Right atrium auricular region (tissue), 2 donors: Measurements from ENCODE around the gene SLC5A7. TPM values are rescaled to one million over a fixed set of nuclear protein-coding genes. Genes with fewer than 3 reads are reported as not detected.

Source experiments
- DNase-seq: peaks from one replicate; pipeline ENCODE4 v3.0.0-alpha.2; 2019; ENCODE audit warnings: low spot score
- H3K27ac ChIP-seq, 2 donors: fragments of 200-600 bp; sonication (generic); 1 replicate in 1 of 2; 2 replicates in 1 of 2; pipeline ENCODE4 v1.5.1; 2016 to 2019
- H3K27me3 ChIP-seq, 2 donors: fragments of 200-600 bp; sonication (generic); one replicate each; pipeline versions ENCODE4 v1.5.1 to v1.6.0; 2017 to 2019
- H3K36me3 ChIP-seq: fragments of 200-600 bp; sonication (generic); one replicate; pipeline ENCODE4 v1.5.1; 2016
- H3K4me1 ChIP-seq, 2 donors: fragments of 200-600 bp; sonication (generic); one replicate each; pipeline versions ENCODE4 v1.5.1 to v1.6.0; 2017 to 2019
- H3K4me3 ChIP-seq, 2 donors: fragments of 200-600 bp; sonication (generic); 1 replicate in 1 of 2; 2 replicates in 1 of 2; pipeline ENCODE4 v1.5.1; 2017 to 2019; ENCODE audit warnings: mild to moderate bottlenecking in 1 of 2, moderate library complexity in 1 of 2
- H3K9me3 ChIP-seq, 2 donors: fragments of 200-600 bp; sonication (generic); one replicate each; pipeline ENCODE4 v1.5.1; 2019
- CTCF ChIP-seq, 2 donors: fragments of 200-600 bp; sonication (generic); IDR thresholded peaks; one replicate each; pipeline ENCODE4 v1.5.1; 2019; ENCODE audit warnings: antibody characterized with exemption in 2 of 2
- total RNA-seq, 2 donors: library from RNA; depleted of rRNA; stranded (reverse); fragments of >200 nt; gene quantifications; one replicate each; pipeline ENCODE4 v1.1.0, GENCODE V29; 2016

Gene SLC5A7
- total RNA-seq, 2 donors from 2014 or later: not detected

GRCh38 chr2:107989445-107989844, 3.1 kb downstream of the SLC5A7 start:
- Histone ChIP-seq H3K27ac (no peak overlapping the region), H3K4me1 (peaks cover 0 to 8% of the 10 kb centered on the region in 2 donors), H3K4me3 (no peak overlapping the region), H3K27me3 (peaks cover 7 to 9% of the 10 kb centered on the region in 2 donors), H3K9me3 (no peaks in the 10 kb centered on the region), H3K36me3 (no peaks in the 10 kb centered on the region)
- no peak for DNase-seq
- TF ChIP-seq CTCF (IDR thresholded peaks at IDR 0.05): no peak

- Histone ChIP-seq H3K27me3 (peaks cover 7 to 9% of the 10 kb centered on the region in 2 donors), H3K9me3 (no peaks in the 10 kb centered on the region), H3K4me3 (no peak overlapping the region), H3K4me1 (peaks cover 0 to 8% of the 10 kb centered on the region in 2 donors), H3K36me3 (no peaks in the 10 kb centered on the region), H3K27ac (no peak overlapping the region)
- no peak for DNase-seq
- no peak for TF ChIP-seq CTCF (IDR thresholded peaks at IDR 0.05)
Measured at GRCh38 chr2:107990718-107991117, 4.4 kb downstream of the SLC5A7 start.

- Histone ChIP-seq H3K4me1 (no peaks in the 10 kb centered on the region), H3K4me3 (no peak overlapping the region), H3K9me3 (no peaks in the 10 kb centered on the region), H3K27me3 (peaks cover 1 to 3% of the 10 kb centered on the region in 2 donors), H3K36me3 (no peaks in the 10 kb centered on the region), H3K27ac (no peak overlapping the region)
- TF ChIP-seq CTCF (IDR thresholded peaks at IDR 0.05): no peak
- no peak for DNase-seq
Measured at GRCh38 chr2:107992069-107992468, 5.7 kb downstream of the SLC5A7 start.

- no peak for TF ChIP-seq CTCF (IDR thresholded peaks at IDR 0.05)
- Histone ChIP-seq H3K4me3 (no peak overlapping the region), H3K36me3 (no peaks in the 10 kb centered on the region), H3K27ac (no peak overlapping the region), H3K4me1 (no peaks in the 10 kb centered on the region), H3K9me3 (no peaks in the 10 kb centered on the region), H3K27me3 (no peaks in the 10 kb centered on the region)
- no peak for DNase-seq
Measured at GRCh38 chr2:107999158-107999557, 12.8 kb downstream of the SLC5A7 start.

GRCh38 chr2:108010912-108011591, 24.7 kb downstream of the SLC5A7 start:
- peaks cover 0 to 20% of the 10 kb centered on the region in 2 donors for H3K9me3 ChIP-seq
- H3K4me1 ChIP-seq: no peaks in the 10 kb centered on the region
- DNase-seq: no peak
- no peaks in the 10 kb centered on the region for H3K36me3 ChIP-seq
- TF ChIP-seq CTCF (IDR thresholded peaks at IDR 0.05): no peak
- no peak overlapping the region for H3K27ac ChIP-seq
- H3K27me3 ChIP-seq: no peaks in the 10 kb centered on the region
- no peak overlapping the region for H3K4me3 ChIP-seq

- H3K4me1 ChIP-seq: no peaks in the 10 kb centered on the region
- TF ChIP-seq CTCF (IDR thresholded peaks at IDR 0.05): no peak
- H3K36me3 ChIP-seq: no peaks in the 10 kb centered on the region
- DNase-seq: no peak
- H3K27me3 ChIP-seq: no peaks in the 10 kb centered on the region
- H3K4me3 ChIP-seq: no peak overlapping the region
- peaks cover 0 to 20% of the 10 kb centered on the region in 2 donors for H3K9me3 ChIP-seq
- no peak overlapping the region for H3K27ac ChIP-seq
Measured at GRCh38 chr2:108013305-108013704, 27.0 kb downstream of the SLC5A7 start.
